ENCODE results near the gene BAZ2B. TPM values are rescaled to one million over a fixed set of nuclear protein-coding genes. Genes with fewer than 3 reads are reported as not detected.

Gene BAZ2B
- total RNA-seq, 1 experiment from 2014 or later = 19.9 TPM

GRCh38 chr2:159484532-159484931, 131.8 kb downstream of the BAZ2B start:
- no peak for DNase-seq (ENCODE audit: low read depth, low spot score)

GRCh38 chr2:159476329-159476728, 140.0 kb downstream of the BAZ2B start:
- CTCF ChIA-PET = no interaction called here
- no peak overlapping the region for H2AFZ ChIP-seq (ENCODE audit: low read depth, low read length, poor library complexity, severe bottlenecking)
- ATAC-seq (no peak), DNase-seq (ENCODE audit: low read depth, low spot score) (no peak)
- no peaks in the 10 kb centered on the region for H3K79me2 ChIP-seq (ENCODE audit: insufficient read depth, low read length)
- RAD21 ChIA-PET (ENCODE audit: low non-redundant PET in 1 of 2, low total read pairs in 2 of 2, uncharacterized antibody in 2 of 2, unreplicated experiment in 2 of 2) = no interaction called here
- H3K4me2 ChIP-seq (ENCODE audit: low read length) = no peak overlapping the region
- no peaks in the 10 kb centered on the region for H3K9me3 ChIP-seq (ENCODE audit: control insufficient read depth in 1 of 2, insufficient read depth in 1 of 2, low read depth in 1 of 2, low read length in 2 of 2)
- no peaks in the 10 kb centered on the region for H3K27me3 ChIP-seq (ENCODE audit: insufficient read depth, low read length)
- 0 out of 2 replicates have a peak, but pooled peaks cover 4% of the 10 kb centered on the region for H3K9me2 ChIP-seq (ENCODE audit: insufficient read depth)
- H3K27ac ChIP-seq (ENCODE audit: low read depth, low read length) = no peak overlapping the region
- H3K9ac ChIP-seq (ENCODE audit: low read length) = no peak overlapping the region
- no peaks in the 10 kb centered on the region for H3K36me3 ChIP-seq (ENCODE audit: control insufficient read depth in 1 of 2, insufficient read depth in 2 of 2, low read length in 2 of 2)
- no TSS peak for BruUV-seq (replicated peaks)
- intact Hi-C loops (cut with micrococcal nuclease) = no loop called here
- H4K20me1 ChIP-seq (ENCODE audit: insufficient read depth) = no peaks in the 10 kb centered on the region
- no peaks in the 10 kb centered on the region for H3K4me1 ChIP-seq (ENCODE audit: control insufficient read depth in 1 of 2, insufficient read depth in 2 of 2, low read length in 2 of 2)
- no peak overlapping the region for H3K4me3 ChIP-seq (replicated peaks in 1 of 2; ENCODE audit: low read depth in 1 of 2, low read length in 2 of 2)
- POLR2A ChIA-PET = no interaction called here
- TF ChIP-seq TCF7L2 (IDR thresholded peaks at IDR 0.05; ENCODE audit: borderline replicate concordance, extremely low read depth, insufficient read depth, insufficient read length) = no peak
- no peak for TF ChIP-seq RAD21 (IDR thresholded peaks at IDR 0.05; ENCODE audit: low read depth)
- no peak for TF ChIP-seq EGR1 (IDR thresholded peaks at IDR 0.05; ENCODE audit: low read depth)
- TF ChIP-seq YY1 (IDR thresholded peaks at IDR 0.05; ENCODE audit: extremely low read depth, insufficient replicate concordance, low read depth, low read length) = no peak
- no peak for TF ChIP-seq POLR2AphosphoS5 (IDR thresholded peaks at IDR 0.05; ENCODE audit: low read depth, low read length)
- no peak for TF ChIP-seq REST (IDR thresholded peaks at IDR 0.05; ENCODE audit: low read depth)
- TF ChIP-seq SIN3A (IDR thresholded peaks at IDR 0.05; ENCODE audit: low read depth) = no peak
- TF ChIP-seq ELF1 (IDR thresholded peaks at IDR 0.05; ENCODE audit: borderline replicate concordance, low read depth) = no peak
- TF ChIP-seq ZNF274 (IDR thresholded peaks at IDR 0.05; ENCODE audit: low read depth, low read length) = no peak
- TF ChIP-seq EZH2phosphoT487 (IDR thresholded peaks at IDR 0.05; ENCODE audit: borderline replicate concordance) = no peak
- TF ChIP-seq ATF3 (IDR thresholded peaks at IDR 0.05) = no peak
- TF ChIP-seq JUND (IDR thresholded peaks at IDR 0.05) = no peak

More at GRCh38 chr2:159484532-159484931, 131.8 kb downstream of the BAZ2B start:
- TF ChIP-seq YY1 (IDR thresholded peaks at IDR 0.05; ENCODE audit: extremely low read depth, insufficient replicate concordance, low read depth, low read length) (no peak), FOSL1 (IDR thresholded peaks at IDR 0.05; ENCODE audit: low read depth) (no peak), ZFX (IDR thresholded peaks at IDR 0.05) (no peak)
- ATAC-seq = no peak
- no peaks in the 10 kb centered on the region for H3K36me3 ChIP-seq (ENCODE audit: control insufficient read depth in 1 of 2, insufficient read depth in 2 of 2, low read length in 2 of 2)
- H3K27ac ChIP-seq (ENCODE audit: low read depth, low read length) = no peak overlapping the region
- ChIA-PET CTCF (no interaction called here), POLR2A (no interaction called here), RAD21 (ENCODE audit: low non-redundant PET in 1 of 2, low total read pairs in 2 of 2, uncharacterized antibody in 2 of 2, unreplicated experiment in 2 of 2) (no interaction called here)
- H3K79me2 ChIP-seq (ENCODE audit: insufficient read depth, low read length) = no peaks in the 10 kb centered on the region
- H3K4me3 ChIP-seq (replicated peaks in 1 of 2; ENCODE audit: low read depth in 1 of 2, low read length in 2 of 2) = no peak overlapping the region
- no peaks in the 10 kb centered on the region for H4K20me1 ChIP-seq (ENCODE audit: insufficient read depth)
- H3K9me3 ChIP-seq (ENCODE audit: control insufficient read depth in 1 of 2, insufficient read depth in 1 of 2, low read depth in 1 of 2, low read length in 2 of 2) = no peaks in the 10 kb centered on the region
- intact Hi-C loops (cut with micrococcal nuclease) = no loop called here
- H3K27me3 ChIP-seq (ENCODE audit: insufficient read depth, low read length) = no peaks in the 10 kb centered on the region
- no TSS peak for BruUV-seq (replicated peaks)
- H3K9me2 ChIP-seq (ENCODE audit: insufficient read depth) = no peaks in the 10 kb centered on the region
- H3K4me1 ChIP-seq (ENCODE audit: control insufficient read depth in 1 of 2, insufficient read depth in 2 of 2, low read length in 2 of 2) = no peaks in the 10 kb centered on the region
- H3K9ac ChIP-seq (ENCODE audit: low read length) = no peak overlapping the region
- no peak overlapping the region for H3K4me2 ChIP-seq (ENCODE audit: low read length)
- no peak overlapping the region for H2AFZ ChIP-seq (ENCODE audit: low read depth, low read length, poor library complexity, severe bottlenecking)
